MM.1S (cell line): Measurements from ENCODE around the gene SPIN1.

Source experiments
- DNase-seq: peaks from one replicate; pipeline ENCODE4 v3.0.0-alpha.2; 2015
- H2AFZ ChIP-seq: fragments of 300-600 bp; sonication (generic); 2 replicates; pipeline ENCODE4 v1.6.0; 2016; ENCODE audit warnings: antibody characterized with exemption, low read length
- H3F3A ChIP-seq: fragments of 300-600 bp; sonication (generic); 2 replicates; pipeline ENCODE4 v1.6.1; 2016; ENCODE audit warnings: mild to moderate bottlenecking, antibody characterized with exemption, low read length, moderate library complexity, mixed read lengths; ENCODE audit not compliant: insufficient read depth
- H3K27ac ChIP-seq: fragments of 300-600 bp; sonication (generic); 2 replicates; pipeline ENCODE4 v1.5.1; 2016; ENCODE audit warnings: mild to moderate bottlenecking, low read length
- H3K27me3 ChIP-seq: fragments of 300-600 bp; sonication (generic); replicated peaks from 2 replicates; pipeline ENCODE4 v1.6.0; 2016; ENCODE audit warnings: low read length; ENCODE audit not compliant: insufficient read depth
- H3K36me3 ChIP-seq: fragments of 300-600 bp; sonication (generic); replicated peaks from 2 replicates; pipeline ENCODE4 v1.6.1; 2016; ENCODE audit warnings: mild to moderate bottlenecking, low read length, mixed read lengths; ENCODE audit not compliant: insufficient read depth
- H3K4me1 ChIP-seq: fragments of 300-600 bp; sonication (generic); 2 replicates; pipeline ENCODE4 v1.6.1; 2016; ENCODE audit warnings: low read length, mixed read lengths
- H3K4me2 ChIP-seq: fragments of 300-600 bp; sonication (generic); 2 replicates; pipeline ENCODE4 v1.6.0; 2016; ENCODE audit warnings: low read depth, low read length
- H3K4me3 ChIP-seq: fragments of 300-600 bp; sonication (generic); 2 replicates; pipeline ENCODE4 v1.5.1; 2016; ENCODE audit warnings: low read length, mixed read lengths
- H3K79me2 ChIP-seq: fragments of 300-600 bp; sonication (generic); 2 replicates; pipeline ENCODE4 v1.6.1; 2016; ENCODE audit warnings: mixed run types, low read length, mixed read lengths
- H3K9ac ChIP-seq: fragments of 300-600 bp; sonication (generic); 2 replicates; pipeline ENCODE4 v1.6.1; 2016; ENCODE audit warnings: low read length, mixed read lengths
- H3K9me2 ChIP-seq: fragments of 300-600 bp; sonication (generic); replicated peaks from 2 replicates; pipeline ENCODE4 v1.6.1; 2016; ENCODE audit warnings: mild to moderate bottlenecking, low read length, mixed read lengths; ENCODE audit not compliant: insufficient read depth
- H3K9me3 ChIP-seq: fragments of 300-600 bp; sonication (generic); replicated peaks from 2 replicates; pipeline ENCODE4 v1.6.1; 2016; ENCODE audit warnings: mild to moderate bottlenecking, low read length, mixed read lengths; ENCODE audit not compliant: insufficient read depth
- H4K20me1 ChIP-seq: fragments of 300-600 bp; sonication (generic); 2 replicates; pipeline ENCODE4 v1.6.1; 2016; ENCODE audit warnings: mild to moderate bottlenecking, low read length, moderate library complexity, mixed read lengths; ENCODE audit not compliant: insufficient read depth
- EZH2 ChIP-seq: fragments of 300-600 bp; sonication (generic); optimal IDR thresholded peaks from 2 replicates; pipeline ENCODE3; 2017; ENCODE audit warnings: low read depth, mild to moderate bottlenecking, antibody characterized with exemption, low read length, mixed read lengths
- EZH2phosphoT487 ChIP-seq: fragments of 300-600 bp; sonication (generic); IDR thresholded peaks from 2 replicates; pipeline ENCODE4 v1.6.1; 2018; ENCODE audit warnings: antibody characterized with exemption, low read length
- TF ChIP-seq, protein P1 (sequence below): fragments of 300-600 bp; sonication (generic); IDR thresholded peaks from 2 replicates; pipeline ENCODE4 v1.5.1; 2016; ENCODE audit warnings: antibody characterized with exemption, low read length, mixed read lengths

Gene SPIN1

DNA sequence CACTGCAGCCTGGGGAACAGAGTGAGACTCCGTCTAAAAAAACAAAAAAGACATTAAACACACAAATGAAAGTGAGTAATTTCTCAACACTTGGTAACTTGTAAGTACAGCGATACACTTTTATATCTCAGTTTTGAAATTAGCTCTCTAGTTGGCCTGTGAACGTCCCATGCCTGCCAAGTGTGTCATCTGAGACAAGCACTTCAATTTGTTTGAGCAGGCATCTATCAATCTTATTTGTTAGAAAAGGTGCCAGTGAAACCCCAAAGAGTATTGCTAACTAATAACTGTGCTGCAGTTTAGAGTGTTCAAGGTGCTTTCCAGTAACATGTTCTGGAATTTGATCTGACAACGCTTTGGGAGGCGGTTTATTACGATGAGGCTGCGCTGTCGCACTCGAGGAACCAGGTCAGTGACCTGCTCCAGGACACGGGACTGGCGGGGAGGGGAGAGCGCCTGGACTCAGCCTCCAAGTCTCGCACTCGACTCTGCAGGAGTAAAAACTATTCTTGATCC lies 1.1 kb upstream of the SPIN1 start:
- peak; percentile 59 for DNase-seq
- H3K9me3 ChIP-seq = no peaks in the 10 kb centered on the region
- peaks cover 10% of the 10 kb centered on the region; the same call in 1 of the 2 replicates for H3F3A ChIP-seq
- peaks cover 32% of the 10 kb centered on the region for H3K79me2 ChIP-seq
- peak overlapping the region; percentile 81 for H3K4me2 ChIP-seq
- H2AFZ ChIP-seq = peak overlapping the region; percentile 92
- no peaks in the 10 kb centered on the region for H3K36me3 ChIP-seq
- no peaks in the 10 kb centered on the region for H3K9me2 ChIP-seq
- peak overlapping the region; percentile 83; the same call in 1 of the 2 replicates for H3K9ac ChIP-seq
- TF ChIP-seq EZH2 (no peak), EZH2phosphoT487 (no peak)
- TF ChIP-seq, protein P1, sequence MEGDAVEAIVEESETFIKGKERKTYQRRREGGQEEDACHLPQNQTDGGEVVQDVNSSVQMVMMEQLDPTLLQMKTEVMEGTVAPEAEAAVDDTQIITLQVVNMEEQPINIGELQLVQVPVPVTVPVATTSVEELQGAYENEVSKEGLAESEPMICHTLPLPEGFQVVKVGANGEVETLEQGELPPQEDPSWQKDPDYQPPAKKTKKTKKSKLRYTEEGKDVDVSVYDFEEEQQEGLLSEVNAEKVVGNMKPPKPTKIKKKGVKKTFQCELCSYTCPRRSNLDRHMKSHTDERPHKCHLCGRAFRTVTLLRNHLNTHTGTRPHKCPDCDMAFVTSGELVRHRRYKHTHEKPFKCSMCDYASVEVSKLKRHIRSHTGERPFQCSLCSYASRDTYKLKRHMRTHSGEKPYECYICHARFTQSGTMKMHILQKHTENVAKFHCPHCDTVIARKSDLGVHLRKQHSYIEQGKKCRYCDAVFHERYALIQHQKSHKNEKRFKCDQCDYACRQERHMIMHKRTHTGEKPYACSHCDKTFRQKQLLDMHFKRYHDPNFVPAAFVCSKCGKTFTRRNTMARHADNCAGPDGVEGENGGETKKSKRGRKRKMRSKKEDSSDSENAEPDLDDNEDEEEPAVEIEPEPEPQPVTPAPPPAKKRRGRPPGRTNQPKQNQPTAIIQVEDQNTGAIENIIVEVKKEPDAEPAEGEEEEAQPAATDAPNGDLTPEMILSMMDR = no peak
- H4K20me1 ChIP-seq = no peaks in the 10 kb centered on the region
- peaks cover 7% of the 10 kb centered on the region for H3K4me1 ChIP-seq
- H3K27me3 ChIP-seq = no peaks in the 10 kb centered on the region
- H3K27ac ChIP-seq = peak overlapping the region; percentile 69
- peak overlapping the region; percentile 97 for H3K4me3 ChIP-seq

DNA sequence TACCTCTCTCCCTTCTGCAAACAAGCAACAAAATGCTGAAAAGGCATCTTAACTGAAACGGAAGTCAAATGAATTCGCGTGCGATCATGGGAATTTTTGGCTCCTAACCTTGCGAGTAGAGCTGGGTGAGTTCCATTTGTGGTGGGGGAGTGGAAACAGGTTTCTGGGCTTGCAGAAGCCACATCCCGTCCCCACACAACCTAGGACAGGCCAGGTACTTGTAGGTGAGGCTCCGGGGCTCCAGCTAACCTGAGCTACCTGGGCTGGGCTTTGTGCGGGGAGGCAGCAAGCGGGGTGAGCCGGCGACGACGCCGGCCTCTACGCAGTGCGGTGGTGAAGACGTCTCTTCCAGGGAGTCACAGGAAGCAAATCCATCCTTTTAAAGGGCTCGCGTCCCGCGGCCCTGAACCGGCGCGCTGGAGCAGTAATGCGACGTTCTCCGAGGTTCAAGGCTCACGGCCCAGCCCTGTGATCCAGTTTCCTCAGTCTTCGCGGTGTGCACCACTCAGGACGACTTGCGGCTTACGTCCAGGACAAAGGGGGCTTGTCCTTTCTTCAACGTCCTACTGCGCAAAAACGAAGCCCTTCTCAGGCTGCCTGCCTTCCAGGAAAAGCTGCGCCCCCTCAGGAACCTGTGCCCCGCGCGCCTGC lies 567 bp upstream of the SPIN1 start:
- Histone ChIP-seq H3K4me2 (peak overlapping the region; percentile 81), H3K4me1 (peaks cover 7% of the 10 kb centered on the region), H2AFZ (peak overlapping the region; percentile 92), H3K9ac (peak overlapping the region; percentile 83), H3K4me3 (peak overlapping the region; percentile 97), H3K36me3 (no peaks in the 10 kb centered on the region), H4K20me1 (no peaks in the 10 kb centered on the region), H3K79me2 (peaks cover 38% of the 10 kb centered on the region), H3K9me3 (no peaks in the 10 kb centered on the region), H3F3A (peaks cover 10% of the 10 kb centered on the region; the same call in 1 of the 2 replicates), H3K9me2 (no peaks in the 10 kb centered on the region), H3K27me3 (no peaks in the 10 kb centered on the region), H3K27ac (peak overlapping the region; percentile 69)
- DNase-seq = peak; percentile 64
- TF ChIP-seq EZH2 (no peak), EZH2phosphoT487 (no peak)
- TF ChIP-seq, protein P1 = no peak

DNA sequence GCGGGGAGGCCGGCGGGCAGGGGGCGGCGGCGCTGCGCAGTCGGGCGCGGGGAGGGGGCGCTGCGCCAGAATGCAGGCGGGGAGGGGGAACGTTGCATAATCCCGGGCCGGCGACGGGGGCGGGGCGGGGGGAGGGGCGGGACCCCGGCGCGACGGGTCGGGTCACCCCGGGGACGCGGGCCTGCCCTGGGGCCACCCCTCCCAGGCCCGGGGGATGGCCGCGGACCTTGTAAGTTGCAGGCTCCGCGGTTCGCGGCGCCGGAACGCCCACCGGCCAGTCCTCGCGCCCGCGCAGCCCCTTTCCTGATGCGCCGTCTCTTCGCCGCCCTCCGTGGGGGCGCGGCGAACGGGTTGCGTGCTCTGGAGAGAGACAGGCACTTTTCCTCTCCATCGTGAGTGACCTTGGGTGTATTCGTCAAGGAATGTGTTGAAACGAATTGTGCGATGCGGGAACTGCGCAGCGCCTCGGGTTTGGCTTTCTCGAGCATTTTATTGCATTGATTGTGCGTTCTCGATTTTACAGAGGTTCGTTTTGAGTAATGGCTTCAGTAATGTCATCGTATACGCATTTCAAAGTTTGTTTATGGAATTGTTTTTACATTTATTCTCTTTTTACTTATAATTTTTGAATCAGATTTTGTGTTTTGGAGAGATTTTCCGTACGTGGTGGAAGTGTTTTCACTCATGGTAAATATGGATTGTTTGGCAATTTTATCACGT lies 802 bp downstream of the SPIN1 start:
- Histone ChIP-seq H4K20me1 (no peaks in the 10 kb centered on the region), H3K9me3 (no peaks in the 10 kb centered on the region), H3F3A (peaks cover 10% of the 10 kb centered on the region; the same call in 1 of the 2 replicates), H3K27ac (no peak overlapping the region), H2AFZ (peak overlapping the region; percentile 47), H3K4me1 (peaks cover 7% of the 10 kb centered on the region), H3K4me2 (peak overlapping the region; percentile 78), H3K27me3 (no peaks in the 10 kb centered on the region), H3K9me2 (no peaks in the 10 kb centered on the region), H3K9ac (peak overlapping the region; percentile 42; the same call in 1 of the 2 replicates), H3K36me3 (no peaks in the 10 kb centered on the region), H3K79me2 (peaks cover 52% of the 10 kb centered on the region), H3K4me3 (peak overlapping the region; percentile 71)
- peak; percentile 14 for DNase-seq
- TF ChIP-seq EZH2 (no peak), EZH2phosphoT487 (no peak)
- TF ChIP-seq, protein P1 = no peak
